ENCODE results near the gene COL9A1.

COL9A1 gene

DNA sequence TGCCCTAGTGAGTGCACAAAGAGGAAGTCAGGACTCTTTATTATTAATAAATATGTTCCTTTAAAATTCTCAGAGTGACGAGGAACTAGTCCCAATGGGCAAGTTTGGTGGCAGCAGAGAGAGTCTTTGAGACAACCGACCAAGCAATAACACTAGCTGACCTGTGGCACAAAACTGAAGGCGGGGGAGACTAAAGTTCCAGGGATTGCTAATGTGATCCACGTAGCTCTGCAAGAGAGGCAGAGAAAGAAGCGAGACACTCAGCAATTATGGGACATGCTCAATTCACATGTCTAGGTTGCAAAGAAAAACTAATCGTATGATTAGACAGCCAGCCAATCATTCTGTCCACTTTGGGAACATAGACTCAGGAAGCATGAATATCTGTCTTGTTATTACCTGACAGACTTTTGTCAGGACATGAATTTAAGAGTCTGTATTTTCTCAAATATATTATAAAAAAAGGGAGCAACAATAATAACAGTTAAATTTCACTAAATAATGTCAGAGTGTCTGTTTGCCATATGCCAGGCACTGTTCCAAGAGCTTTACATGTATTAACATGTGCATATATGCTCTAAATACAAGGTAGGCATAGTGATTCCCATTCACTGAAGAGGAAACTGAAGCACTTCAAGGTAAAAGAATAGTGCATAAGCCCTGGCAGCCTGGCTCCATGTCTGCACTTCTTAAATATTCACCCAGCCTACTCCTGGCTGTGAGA is 81.0 kb downstream of the COL9A1 start:
- FAIRE-seq: no peak

DNA sequence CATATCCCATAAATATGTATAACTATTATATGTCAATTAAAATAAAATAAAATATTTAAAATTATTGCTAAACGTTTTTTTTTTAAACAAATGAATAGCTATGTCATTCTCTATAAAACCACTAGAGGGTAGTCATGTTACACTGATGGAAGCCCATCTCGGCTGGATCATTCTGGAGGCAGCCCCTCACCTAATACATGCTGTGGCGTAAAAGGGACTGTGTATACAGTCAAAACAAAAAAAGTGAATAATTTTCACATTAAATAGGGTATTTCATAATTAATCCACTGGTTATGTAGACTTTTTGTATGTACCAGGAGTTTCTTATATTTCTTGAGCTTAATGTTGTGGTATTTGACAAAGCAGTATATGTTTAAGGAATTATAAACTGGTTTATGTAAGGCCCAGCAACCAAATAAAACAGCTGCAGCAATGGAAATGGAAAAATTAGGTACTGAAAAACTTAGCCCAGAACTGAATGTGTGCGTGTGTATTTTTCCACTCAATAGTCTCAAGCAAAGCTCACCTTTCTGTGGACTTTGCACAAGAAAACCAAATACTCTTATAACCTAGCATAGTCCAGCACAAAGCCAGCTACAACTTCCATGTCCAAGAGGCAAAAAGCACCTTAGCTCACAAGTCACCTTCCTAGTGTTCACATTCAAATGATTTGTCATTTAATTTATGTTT is 81.7 kb downstream of the COL9A1 start:
- FAIRE-seq: peak; percentile 94

DNA sequence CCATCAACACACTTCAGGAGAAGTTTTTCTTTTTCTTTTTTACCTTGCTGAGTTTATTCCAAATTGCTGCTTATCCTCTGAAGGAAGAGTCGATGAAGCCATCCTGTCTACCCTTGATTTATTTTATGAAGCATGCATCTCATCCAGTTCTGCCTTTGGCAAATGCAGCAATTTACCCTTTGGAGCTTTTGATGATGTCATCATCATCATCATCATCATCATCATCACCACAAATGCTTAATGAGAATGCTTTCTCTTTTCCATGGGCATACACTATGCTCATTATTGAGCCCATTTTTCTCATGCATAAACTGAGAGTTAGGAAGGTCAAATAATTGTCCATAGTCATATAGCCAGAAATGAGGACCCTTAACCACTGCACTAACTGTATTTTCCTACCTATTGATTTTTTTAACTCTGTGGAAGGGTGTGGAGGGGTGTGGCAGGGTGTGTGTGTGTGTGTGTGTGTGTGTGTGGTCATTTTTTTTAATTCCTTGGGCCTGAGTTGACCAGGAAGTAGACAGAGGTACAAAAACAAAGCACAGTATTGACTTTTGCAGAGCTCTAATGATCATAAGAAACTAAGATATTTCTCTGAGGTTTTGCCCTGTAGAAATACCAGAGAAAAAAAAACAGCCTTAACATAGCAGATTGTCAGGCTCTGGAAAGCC is 82.8 kb downstream of the COL9A1 start:
- FAIRE-seq: no peak

DNA sequence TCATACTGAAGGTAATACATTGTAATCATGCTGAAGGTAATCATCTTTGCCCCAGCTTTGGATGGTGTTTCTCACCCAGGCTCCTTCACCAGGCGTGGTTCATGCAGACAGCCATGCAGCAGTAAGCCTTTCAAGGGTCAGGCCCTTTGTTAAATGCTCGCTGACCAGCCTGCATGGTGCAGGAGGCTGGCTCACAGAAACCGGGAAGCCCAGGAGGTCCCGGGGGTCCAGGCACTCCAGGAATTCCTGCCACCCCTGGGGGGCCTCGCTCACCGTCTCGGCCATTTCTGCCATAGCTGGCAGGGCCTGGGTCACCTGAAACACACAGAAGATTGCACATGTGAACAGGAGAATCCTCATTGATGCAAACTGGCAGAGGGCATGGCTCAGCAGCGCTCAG is 86.1 kb downstream of the COL9A1 start:
- no peak for FAIRE-seq

DNA sequence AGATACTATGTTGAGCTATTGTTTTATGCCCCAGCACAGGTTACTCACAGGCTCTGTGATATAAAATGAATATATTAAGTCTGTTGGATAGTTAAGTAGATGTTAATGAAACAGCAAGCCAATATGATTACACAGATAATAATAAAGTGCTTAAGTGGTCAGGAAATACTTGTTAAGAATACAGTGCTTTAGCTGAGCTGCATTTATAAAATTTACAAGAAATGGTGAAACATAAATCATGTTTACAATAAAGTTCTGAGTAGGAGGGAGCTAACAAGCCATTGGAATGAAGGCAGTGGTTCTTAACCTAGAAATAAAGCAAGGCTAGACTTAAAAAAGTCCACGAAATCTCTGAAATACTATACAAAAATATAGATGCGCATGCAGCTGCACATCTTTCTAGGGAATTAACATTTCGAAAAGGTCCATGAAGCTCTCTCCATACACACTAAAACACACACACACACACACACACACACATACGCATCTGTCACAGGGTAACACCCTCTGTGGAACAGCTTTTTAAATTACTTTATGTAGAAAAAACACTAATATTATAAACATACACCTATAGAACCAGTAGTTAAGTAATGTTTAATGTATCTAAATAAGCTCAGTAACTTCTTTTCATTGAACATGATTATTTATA is 87.3 kb downstream of the COL9A1 start:
- FAIRE-seq: no peak

DNA sequence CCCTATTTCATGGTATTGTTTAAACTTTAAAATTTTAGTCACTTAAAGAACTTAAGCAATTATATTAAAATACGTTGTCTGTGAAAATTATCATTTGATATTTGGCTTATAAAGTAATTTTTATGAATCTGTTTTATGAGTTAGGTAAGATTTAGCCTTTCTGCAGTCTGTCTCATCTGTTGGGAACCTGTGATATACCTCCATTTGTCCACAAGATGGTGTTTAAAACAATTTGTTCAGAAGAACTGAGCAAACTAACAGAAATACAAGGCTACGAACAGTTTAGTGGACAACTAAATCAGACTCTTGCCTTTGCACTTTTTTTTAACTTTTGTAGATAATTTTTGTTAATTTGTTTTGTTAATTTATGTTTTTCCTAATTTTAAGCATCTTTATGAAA is 92.4 kb downstream of the COL9A1 start:
- peak; percentile 75 for FAIRE-seq

DNA sequence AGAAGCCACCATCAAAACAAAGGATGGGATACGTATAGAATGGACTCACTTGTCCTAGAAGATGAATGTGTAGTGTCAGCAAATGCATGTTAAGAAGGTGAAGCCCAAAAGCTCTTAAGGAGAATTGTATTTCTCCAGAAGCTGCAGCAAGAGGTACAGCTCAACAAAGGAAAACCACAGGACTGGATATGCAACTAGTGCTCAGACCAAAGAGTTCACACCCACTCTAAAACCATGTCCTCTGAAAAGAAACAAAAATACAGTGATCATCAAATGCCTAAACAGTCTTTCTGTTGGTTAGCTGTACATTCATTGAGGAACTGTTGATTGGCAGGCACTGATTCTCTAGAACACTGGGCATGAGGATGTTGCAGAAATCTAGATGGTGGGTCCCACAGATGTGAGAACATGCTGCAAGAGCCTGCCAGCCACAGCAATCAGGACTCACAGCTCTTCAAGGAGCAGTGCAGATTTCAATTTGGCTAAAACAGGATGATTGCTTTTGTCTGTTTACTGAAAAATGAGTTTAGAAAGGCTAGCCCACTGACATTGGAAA is 94.6 kb downstream of the COL9A1 start:
- no peak for FAIRE-seq

DNA sequence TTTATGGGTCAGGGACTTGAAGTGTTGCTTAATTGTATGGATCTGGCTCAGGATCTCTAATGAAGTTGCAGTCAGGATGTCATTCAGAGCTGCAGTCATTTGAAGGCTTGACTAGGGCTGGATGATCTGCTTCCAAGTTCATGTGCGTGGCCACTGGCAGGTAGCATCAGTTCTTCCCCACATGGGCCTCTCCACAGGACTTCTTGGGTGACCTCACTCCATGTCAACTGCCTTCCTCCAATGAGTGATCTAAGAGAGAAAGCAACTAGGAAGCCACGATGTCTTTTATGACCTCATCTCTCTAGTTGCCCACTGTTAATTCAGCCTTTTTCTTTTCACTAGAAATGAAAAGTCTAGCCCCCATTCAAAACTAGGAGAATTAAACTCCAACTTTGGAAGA is 104.1 kb downstream of the COL9A1 start:
- FAIRE-seq: no peak

DNA sequence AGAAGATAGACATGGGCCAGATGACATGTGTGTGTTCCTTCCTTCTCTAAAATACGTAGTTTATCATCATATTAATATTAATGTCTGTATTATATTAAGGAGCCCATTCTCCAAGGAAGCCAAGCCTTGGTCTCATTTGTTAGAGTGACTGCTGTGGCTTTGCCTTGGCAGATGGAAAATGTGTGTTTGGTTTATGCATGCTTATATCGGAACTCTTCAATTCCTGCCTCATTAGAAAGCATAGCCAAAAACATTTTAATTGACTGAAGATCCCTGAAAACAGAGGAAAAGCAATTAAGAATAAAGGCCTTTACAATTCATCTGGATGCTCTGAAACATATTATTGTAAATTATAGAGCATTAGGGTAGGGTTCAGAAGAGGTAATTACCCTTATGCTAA is 106.4 kb downstream of the COL9A1 start:
- FAIRE-seq: no peak

DNA sequence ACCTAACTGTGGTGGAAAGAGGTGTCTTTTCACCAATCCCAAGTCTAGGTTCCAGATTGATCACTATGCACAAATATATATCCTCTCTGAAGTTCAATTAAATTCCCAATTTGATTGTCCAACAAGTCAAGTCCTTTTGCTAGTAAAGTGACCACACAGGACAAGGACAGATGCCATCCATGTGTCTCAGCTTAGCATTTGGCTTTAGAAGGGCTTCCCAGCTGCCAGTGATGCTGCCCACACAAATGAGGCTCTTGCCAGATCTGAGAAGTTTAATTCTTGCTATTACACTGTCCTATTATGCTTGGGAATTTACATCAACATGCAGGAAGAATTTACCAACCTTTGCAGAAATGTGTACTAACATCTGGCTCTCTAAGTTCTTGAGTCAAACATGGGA is 108.5 kb downstream of the COL9A1 start:
- FAIRE-seq: no peak

DNA sequence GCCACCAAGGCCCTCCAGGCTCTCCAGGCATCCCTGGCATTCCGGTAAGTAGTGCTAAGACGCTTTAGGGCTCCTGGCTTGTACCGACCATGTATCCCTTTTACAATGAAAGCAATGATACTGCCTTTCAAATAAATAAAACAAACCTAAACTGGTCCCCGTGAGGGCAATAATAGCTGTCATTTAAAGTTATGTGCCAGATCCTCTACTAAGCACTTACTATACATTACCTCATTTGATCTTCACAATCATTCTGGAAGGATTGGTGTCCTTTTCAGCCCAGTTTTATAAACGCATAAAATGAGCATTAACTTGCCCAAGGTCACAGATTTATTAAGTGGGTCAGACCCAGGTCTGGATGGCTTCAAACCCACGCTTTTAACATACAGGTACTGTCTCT is 114.7 kb downstream of the COL9A1 start:
- no peak for FAIRE-seq

DNA sequence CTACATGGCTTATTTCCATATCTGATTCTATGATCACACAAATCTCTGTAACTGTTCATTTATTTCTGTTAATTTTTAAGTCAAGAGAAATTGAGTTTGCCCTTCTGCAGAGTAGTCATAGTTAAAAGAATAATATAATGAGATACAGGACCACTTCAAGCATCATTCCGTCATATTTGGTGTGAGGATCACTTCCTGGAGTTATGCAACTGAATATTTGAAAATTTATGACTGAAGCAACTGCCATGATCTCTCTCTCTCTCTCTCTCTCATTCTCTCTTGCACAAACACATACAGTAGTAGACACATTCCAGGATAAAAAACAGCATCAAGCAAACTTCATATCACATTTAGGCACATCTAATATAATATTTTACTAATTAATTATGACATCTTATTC is 116.4 kb downstream of the COL9A1 start:
- no peak for FAIRE-seq

DNA sequence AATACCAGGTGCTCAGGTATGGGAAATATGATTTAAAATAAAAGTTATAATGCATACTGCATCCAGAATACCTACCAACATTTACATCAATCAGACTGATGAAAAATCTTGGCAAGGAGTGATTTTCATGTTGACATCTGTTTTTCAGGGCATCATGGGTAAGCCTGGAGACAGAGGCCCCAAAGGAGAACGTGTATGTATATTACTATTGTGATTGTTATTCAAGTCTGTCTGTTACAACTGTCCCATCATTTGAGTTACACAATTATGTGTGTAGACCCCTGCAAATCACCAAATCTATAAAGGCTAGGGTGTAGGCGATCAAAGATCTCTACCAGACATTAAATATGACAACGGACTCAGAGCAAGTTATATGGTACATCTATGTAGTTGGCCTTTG is 118.2 kb downstream of the COL9A1 start:
- no peak for FAIRE-seq

DNA sequence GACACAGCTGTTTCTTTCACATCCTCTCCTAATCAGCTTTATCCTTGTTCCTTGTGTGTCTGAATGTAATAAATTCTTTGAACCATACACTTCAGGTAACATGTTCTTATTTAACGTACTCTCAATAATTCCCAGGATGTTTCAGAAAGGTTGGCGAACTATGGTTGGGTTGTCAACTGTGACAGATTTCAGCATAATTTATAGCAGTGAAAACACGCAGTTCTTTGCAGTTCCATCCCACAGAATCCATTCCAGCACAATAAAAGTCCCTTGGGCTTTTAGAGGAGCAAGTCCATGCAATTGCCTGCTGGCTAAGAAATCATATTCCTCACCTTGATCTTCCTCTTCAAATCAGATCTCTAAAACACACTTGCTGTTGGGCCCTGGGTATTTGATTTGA is 119.3 kb downstream of the COL9A1 start:
- FAIRE-seq: no peak

DNA sequence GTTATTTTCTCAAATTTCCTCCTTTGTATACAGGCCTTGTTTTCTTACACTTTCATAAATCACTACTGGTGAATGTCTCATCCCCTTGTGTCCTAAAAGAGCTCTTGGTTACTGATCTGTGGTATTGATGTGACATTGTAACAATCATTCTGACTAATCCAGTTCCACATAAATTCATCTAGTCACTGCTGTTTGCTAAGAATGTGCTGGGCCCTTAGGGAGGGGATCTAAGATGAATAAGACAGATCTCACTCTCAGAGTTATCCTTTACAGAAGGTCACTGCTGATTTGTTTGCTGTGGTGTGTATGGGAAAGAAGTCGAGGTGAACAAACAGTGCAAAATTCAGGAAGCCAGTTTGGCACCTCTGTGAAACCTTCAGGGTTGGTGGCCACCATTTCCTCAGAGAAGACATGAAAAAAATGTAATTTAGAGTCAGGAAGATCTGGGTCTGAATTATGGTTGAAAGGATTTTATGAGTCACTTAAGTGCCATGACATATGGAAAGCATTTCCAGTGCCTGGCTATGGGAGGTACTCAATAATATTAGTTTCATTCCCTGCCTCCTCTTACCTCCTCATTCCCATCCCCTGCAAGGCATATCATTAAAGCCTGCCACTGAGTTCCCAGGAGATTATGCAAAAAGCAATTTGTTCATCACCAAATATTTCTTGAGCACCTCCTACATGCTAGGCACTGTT is 121.8 kb downstream of the COL9A1 start:
- FAIRE-seq: no peak

DNA sequence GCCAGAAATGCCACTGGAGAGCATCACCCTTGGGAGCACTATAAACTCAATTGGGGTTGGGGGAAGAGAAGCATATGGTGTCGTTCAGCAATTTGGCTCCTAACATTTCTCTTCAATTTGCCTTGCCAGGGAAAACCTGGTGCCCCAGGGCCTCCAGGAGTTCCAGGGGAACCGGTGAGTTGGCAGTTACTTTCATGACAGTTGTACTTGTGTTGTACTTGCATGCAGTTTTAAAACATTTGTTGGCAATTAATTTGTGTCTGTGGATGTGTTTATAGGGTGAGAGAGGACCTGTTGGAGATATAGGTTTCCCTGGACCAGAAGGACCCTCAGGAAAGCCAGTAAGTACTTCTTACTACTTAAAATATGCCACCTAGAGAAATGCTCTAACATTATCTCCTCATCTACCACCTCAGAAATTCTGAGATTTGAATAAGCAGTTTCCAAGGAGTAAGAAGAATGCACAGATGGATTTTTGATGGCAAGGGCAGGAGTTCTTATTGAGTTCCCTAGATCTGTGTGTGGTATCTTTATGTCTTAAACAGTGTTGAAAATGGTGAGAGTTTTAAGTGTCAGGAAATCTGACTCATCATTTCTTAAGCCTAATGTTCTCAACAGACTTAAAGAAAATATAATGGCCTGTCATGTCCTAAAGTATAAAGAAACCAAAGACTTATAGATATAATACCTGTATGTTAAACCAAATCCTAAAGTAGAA is 122.5 kb downstream of the COL9A1 start:
- no peak for FAIRE-seq

DNA sequence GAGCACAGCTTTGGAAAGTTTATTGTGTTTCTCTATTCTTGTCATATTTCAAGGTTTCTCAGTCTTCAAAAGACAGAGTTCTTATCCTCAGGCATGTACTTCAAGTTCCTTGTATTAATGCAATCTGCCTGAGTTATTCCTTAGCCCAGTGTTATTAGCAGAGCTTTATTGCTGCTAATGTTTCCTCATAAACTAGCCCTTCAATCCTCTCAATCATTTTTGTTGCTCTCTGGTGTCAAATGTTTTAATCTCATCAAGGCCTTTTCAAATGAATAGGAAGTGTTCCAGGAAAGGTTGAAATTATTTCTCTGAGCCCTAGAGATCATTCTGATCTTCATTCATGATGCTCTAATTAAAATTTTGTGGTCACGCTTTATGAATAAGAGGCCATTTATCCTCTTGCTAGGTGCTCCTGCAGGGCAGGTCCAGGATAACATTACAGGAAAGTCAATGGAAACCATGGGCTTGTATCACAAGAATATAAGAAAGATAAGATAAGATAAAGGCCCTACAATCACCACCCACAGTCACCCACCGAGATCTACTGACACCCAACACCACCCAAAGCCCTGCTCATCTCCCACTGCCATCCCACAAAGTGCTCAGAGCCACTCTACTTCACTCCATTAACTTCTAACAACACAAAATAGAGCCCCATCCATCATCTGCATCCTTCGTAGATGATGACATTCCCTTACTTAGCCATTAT is 125.9 kb downstream of the COL9A1 start:
- no peak for FAIRE-seq

DNA sequence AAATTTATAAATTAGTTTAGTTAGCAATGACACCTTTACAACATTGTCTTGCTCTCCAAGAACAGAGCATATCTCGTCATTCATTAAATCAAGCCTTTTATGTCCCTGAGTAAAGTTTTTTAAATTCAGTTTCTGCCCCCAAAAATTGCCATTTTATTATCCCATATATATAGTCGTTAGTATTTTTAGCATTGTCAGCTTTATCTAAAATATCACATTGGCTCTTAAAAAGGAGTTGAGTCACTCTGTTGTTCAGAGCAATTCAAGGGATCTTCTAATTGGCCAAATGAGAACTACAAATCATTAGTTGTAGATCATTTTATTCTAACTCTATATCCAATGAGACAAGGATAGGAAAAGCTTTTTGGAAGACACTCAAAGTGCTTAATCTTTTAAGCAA is 127.1 kb downstream of the COL9A1 start:
- FAIRE-seq: no peak

DNA sequence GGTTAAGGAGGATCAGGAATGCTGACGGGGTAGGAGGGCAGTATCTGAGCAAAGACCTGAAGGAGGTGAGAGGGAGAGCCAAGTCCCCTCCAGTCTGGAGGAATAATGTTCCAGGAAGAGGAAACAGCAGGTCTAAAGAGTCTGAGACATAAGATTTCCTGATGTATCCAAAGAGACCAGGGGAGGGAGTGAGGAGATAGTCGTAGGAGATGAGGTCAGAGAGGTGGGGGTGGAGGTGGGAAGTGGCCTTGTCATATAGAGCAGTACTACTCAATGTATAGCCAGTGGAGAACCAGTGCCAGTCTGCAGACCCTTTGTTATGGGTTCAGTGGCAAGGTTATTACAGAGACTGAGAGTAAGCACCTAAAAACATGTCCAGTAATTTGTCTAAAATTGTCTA is 130.6 kb downstream of the COL9A1 start:
- no peak for FAIRE-seq

DNA sequence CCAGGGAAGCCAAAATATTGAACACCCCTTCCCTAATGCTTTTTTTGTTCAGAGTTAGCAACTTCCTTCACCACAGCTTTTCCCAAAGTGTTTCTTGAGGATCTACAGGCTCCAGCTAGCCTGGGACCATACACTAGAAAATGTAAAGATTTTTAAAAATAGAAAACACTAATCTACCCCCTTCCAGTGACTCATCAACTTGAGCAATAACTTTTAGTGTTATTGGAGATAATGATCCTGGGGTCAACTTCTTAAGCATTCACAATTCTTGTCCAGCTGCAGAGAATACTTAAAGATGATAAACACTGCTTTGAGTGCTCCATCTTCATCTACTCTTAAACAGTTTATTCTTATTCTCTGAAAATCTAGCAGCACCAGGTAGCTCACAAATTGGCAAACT is 131.6 kb downstream of the COL9A1 start:
- FAIRE-seq: no peak

DNA sequence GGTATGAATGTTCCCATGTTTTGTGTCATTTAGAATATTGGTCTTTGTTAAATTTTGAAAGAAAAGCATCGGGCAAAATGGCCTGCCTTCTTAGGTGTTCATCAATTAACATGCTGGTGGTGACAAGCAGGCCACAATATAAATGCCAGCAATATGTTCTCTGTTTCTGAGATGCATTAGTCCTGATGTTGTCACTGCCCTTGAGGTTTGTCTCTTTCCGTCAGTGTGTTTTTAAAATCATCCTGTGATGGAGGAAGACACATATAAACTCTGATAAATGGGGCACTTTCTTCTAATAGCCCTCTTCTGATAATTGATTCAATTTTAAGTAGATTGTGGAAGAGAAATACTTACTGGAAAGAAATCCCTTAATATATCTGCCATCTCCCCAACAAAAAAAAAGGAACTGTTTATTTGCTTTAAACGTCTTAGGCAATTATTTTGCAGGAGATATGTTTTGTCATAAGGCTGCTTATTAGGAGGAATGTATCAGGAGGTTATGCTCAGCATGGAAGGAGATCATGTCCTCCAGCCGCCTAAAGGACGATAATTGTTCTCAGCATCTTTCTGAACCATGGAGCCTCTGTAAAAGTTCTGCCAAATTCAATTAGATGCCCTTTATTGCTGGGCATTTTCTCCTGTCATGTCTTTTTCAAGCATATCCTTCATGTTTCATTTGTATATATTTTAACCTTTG is 134.1 kb downstream of the COL9A1 start:
- no peak for FAIRE-seq
